Sigmoid colon (tissue), 7 donors: ENCODE data around the gene LRFN4. TPM values are rescaled to one million over a fixed set of nuclear protein-coding genes. Genes with fewer than 3 reads are reported as not detected.

Source experiments
- DNase-seq: peaks from one replicate; pipeline ENCODE4 v3.0.0-alpha.2; 2019
- H3K27ac ChIP-seq, 4 donors: fragments of 200-600 bp; sonication (generic); one replicate each; pipeline ENCODE4 v1.5.1; 2016 to 2019; ENCODE audit warnings: mild to moderate bottlenecking in 1 of 4
- H3K27me3 ChIP-seq, 3 donors: fragments of 200-600 bp; sonication (generic); one replicate each; pipeline ENCODE4 v1.5.1; 2019; ENCODE audit warnings: mild to moderate bottlenecking in 1 of 3
- H3K36me3 ChIP-seq, 4 donors: fragments of 200-600 bp; sonication (generic); one replicate each; pipeline ENCODE4 v1.5.1; 2016 to 2019
- H3K4me1 ChIP-seq, 4 donors: fragments of 200-600 bp; sonication (generic); one replicate each; pipeline ENCODE4 v1.5.1; 2017 to 2019
- H3K4me3 ChIP-seq, 4 donors: fragments of 200-600 bp; sonication (generic); one replicate each; pipeline ENCODE4 v1.5.1; 2017 to 2019; ENCODE audit warnings: mild to moderate bottlenecking in 2 of 4, moderate library complexity in 1 of 4
- H3K9me3 ChIP-seq, 4 donors: fragments of 200-600 bp in 3 of 4; sonication (generic) in 3 of 4; one replicate each; pipeline versions ENCODE4 v1.5.1 to v1.6.1; 2013 to 2019
- EP300 ChIP-seq, 4 donors: sonication (generic); formaldehyde crosslinking; IDR thresholded peaks; one replicate each; pipeline ENCODE4 v1.6.1; 2017; ENCODE audit warnings: antibody characterized with exemption in 4 of 4
- POLR2A ChIP-seq, 2 donors: fragments of 450-650 bp; IDR thresholded peaks; one replicate each; pipeline ENCODE4 v1.6.1; 2016; ENCODE audit warnings: antibody characterized with exemption in 2 of 2, mild to moderate bottlenecking in 2 of 2, moderate library complexity in 2 of 2
- POLR2AphosphoS5 ChIP-seq, 4 donors: sonication (generic); formaldehyde crosslinking; IDR thresholded peaks; one replicate each; pipeline ENCODE4 v1.6.1; 2017; ENCODE audit warnings: antibody characterized with exemption in 4 of 4
- WGBS, 2 donors: extraction: QIAGEN DNeasy Blood & Tissue Kit; methylation state at CpG; one replicate each; pipeline ENCODE4 v1.1.7; 2013; 5-methylcytosine and 5-hydroxymethylcytosine counted together
- intact Hi-C: fragments of 100-400 bp; cut with DNase I; formaldehyde crosslinking; loops from one replicate; pipeline ENCODE4 v1.15.1; 2023
- polyA plus RNA-seq, 3 donors: library from polyadenylated mRNA; stranded (reverse); fragments of 200-250 nt; gene quantifications; one replicate each; pipeline ENCODE4 v1.2.3, GENCODE V29; 2013
- total RNA-seq, 4 donors: library from RNA; depleted of rRNA; stranded (reverse); fragments of >200 nt; gene quantifications; one replicate each; pipeline ENCODE4 v1.1.0, GENCODE V29; 2016
- TF ChIP-seq, protein P1 (sequence below), 4 experiments: fragments of 450-650 bp in 3 of 4; fragments of 200-600 bp in 1 of 4; IDR thresholded peaks; one replicate each; pipeline ENCODE4 v1.5.1; 2016 to 2019; ENCODE audit warnings: antibody characterized with exemption in 4 of 4, mild to moderate bottlenecking in 3 of 4, moderate library complexity in 2 of 4
- donor health status: healthy with polysubstance abuse.
- donor health status: Bipolar disorder and iron deficiency.
- donor health status: healthy.

The LRFN4 gene
- total and polyA plus RNA-seq, 7 donors: 4.2 to 32.2 (median 4.6) TPM

DNA sequence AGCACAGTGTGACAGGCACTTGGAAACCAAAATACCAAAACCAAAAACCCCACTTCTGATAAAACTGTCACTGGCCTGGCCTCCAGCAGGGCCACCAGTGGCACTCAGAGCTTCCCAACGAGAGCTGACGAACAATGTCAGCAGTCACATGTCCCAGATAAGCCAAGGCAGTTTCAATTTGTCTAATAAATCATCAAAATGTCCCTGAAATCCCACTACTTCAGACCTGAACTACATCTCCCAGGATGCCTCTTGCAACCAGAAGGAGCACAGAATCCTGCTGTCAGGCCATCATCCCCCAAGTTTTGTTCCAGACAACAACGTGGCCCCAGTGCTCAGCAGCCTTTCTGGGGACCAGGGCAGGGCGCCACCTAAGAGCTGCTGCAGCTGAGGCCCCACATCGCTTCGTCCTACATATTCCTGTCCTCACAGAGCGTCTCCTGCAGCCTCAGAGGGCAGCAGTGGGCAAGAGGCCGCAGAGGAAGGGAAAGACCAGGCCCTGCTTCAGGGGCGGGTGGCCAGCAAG lies 25.1 kb downstream of the LRFN4 start:
- H3K36me3 ChIP-seq: no peaks in the 10 kb centered on the region
- no peaks in the 10 kb centered on the region for H3K9me3 ChIP-seq
- no peak overlapping the region for H3K4me3 ChIP-seq
- peak overlapping the region in 2 of 4 donors; percentile 12 to 35 for H3K27ac ChIP-seq
- no peak for DNase-seq
- intact Hi-C loops: loop anchor here (2.0 to 5.0 kb wide), 2 partner anchors 25 to 40 kb away; partner anchors contain the start of genes LRFN4 and RCE1
- H3K4me1 ChIP-seq: peaks cover 0 to 14% (median 9%) of the 10 kb centered on the region in 4 donors
- no peaks in the 10 kb centered on the region for H3K27me3 ChIP-seq
- 91 to 92% methylated on average over 9 of the region's 9 CpGs for WGBS, 2 donors
- TF ChIP-seq POLR2A (IDR thresholded peaks at IDR 0.05) (no peak), EP300 (IDR thresholded peaks at IDR 0.05) (no peak), POLR2AphosphoS5 (IDR thresholded peaks at IDR 0.05) (no peak)
- TF ChIP-seq, protein P1, sequence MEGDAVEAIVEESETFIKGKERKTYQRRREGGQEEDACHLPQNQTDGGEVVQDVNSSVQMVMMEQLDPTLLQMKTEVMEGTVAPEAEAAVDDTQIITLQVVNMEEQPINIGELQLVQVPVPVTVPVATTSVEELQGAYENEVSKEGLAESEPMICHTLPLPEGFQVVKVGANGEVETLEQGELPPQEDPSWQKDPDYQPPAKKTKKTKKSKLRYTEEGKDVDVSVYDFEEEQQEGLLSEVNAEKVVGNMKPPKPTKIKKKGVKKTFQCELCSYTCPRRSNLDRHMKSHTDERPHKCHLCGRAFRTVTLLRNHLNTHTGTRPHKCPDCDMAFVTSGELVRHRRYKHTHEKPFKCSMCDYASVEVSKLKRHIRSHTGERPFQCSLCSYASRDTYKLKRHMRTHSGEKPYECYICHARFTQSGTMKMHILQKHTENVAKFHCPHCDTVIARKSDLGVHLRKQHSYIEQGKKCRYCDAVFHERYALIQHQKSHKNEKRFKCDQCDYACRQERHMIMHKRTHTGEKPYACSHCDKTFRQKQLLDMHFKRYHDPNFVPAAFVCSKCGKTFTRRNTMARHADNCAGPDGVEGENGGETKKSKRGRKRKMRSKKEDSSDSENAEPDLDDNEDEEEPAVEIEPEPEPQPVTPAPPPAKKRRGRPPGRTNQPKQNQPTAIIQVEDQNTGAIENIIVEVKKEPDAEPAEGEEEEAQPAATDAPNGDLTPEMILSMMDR (IDR thresholded peaks at IDR 0.05): no peak

DNA sequence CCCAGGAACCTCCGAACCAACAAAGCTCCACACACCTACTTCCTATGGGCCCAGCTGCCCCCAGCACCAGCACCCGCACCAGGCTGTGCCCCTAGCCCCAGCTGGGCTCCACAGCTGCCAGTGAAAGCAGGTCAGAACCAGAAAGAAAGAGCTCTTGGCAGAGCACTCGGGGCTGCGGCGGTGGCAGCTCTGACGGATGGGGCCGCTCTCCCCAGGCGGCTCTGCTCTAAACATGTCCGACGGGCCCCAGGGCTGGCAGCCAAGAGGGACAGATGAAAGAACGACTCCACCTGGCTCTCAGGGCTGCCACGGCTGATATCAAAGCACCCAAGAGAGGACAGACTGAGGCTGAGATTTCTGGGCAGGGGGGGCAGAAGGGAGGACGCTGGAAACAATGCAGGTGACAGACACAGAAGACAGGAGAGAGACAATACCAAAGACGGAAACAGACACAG lies 25.7 kb downstream of the LRFN4 start:
- 43 to 77% methylated on average over 14 of the region's 14 CpGs for WGBS, 2 donors
- peak overlapping the region in 3 of 4 donors; percentile 28 to 46 (median 37) for H3K4me3 ChIP-seq
- peaks cover 0 to 14% (median 9%) of the 10 kb centered on the region in 4 donors for H3K4me1 ChIP-seq
- no peaks in the 10 kb centered on the region for H3K27me3 ChIP-seq
- H3K9me3 ChIP-seq: no peaks in the 10 kb centered on the region
- no peaks in the 10 kb centered on the region for H3K36me3 ChIP-seq
- intact Hi-C loops: loop anchor here (1.0 to 5.0 kb wide), 3 partner anchors 26 to 188 kb away; partner anchors contain the start of genes LRFN4 and RCE1
- DNase-seq: no peak
- H3K27ac ChIP-seq: peak overlapping the region in 3 of 4 donors; percentile 12 to 42 (median 35)
- TF ChIP-seq POLR2AphosphoS5 (IDR thresholded peaks at IDR 0.05) (no peak), POLR2A (IDR thresholded peaks at IDR 0.05) (no peak)
- TF ChIP-seq, protein P1 (IDR thresholded peaks at IDR 0.05): no peak

DNA sequence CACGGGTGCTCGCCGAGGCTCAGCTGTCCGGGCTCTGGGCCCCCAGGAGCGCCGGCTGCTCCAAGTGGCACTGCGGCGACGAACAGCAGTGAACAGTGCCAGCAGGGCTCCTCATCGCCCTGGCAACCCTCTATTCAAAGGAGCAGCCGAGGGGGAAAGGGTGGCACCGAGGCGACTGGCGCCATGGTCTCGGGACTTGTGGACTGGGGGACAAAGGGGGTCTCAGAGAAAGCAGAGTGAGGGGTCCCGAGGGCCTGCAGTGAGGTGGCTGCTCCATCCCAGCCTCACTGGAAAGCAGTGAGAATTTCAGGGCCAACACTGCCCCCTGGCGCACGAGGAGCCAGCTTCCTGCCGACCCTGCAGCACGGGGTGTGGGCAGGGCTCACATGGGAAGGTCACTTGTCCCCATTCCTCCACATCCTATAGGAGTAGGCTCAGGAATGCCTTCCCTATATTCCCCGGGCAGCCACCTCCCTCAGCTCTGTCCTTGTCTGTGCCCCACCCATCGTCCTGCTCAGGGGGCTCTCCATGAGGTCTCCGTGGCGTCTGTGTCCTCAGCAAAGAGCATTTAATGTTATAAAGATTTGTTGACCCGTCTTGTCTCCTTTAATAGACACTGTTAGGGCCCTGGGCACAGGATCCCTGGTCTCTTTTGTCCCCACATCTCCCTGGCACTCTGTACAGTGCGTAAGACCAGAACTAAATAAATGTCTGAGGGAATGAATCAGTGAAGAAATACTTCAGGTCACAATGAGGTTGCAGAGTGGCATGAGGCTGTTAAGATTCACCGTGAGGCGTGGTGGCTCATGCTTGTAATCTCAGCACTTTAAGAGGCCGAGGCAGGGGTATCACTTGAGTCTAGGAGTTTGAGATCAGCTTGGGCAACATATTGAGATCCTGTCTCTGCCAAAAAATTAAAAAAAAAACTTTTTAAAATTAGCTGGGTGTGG lies 26.4 kb downstream of the LRFN4 start:
- DNase-seq: peak; percentile 82
- TF ChIP-seq POLR2AphosphoS5 (IDR thresholded peaks at IDR 0.05) (no peak), EP300 (IDR thresholded peaks at IDR 0.05) (no peak)
- TF ChIP-seq, protein P1 (IDR thresholded peaks at IDR 0.05): peak; percentile 56 to 79 (median 70)
- H3K9me3 ChIP-seq: no peaks in the 10 kb centered on the region
- H3K36me3 ChIP-seq: no peaks in the 10 kb centered on the region
- H3K27ac ChIP-seq: peak overlapping the region in 3 of 4 donors; percentile 12 to 42 (median 35)
- H3K4me3 ChIP-seq: peak overlapping the region in 3 of 4 donors; percentile 28 to 46 (median 37)
- no peaks in the 10 kb centered on the region for H3K27me3 ChIP-seq
- peaks cover 0 to 14% (median 9%) of the 10 kb centered on the region in 4 donors for H3K4me1 ChIP-seq
- 21 to 58% methylated on average over 29 of the region's 29 CpGs for WGBS, 2 donors
- intact Hi-C loops: loop anchor here (1.0 to 5.0 kb wide), 3 partner anchors 26 to 189 kb away; partner anchors contain the start of genes LRFN4 and RCE1

DNA sequence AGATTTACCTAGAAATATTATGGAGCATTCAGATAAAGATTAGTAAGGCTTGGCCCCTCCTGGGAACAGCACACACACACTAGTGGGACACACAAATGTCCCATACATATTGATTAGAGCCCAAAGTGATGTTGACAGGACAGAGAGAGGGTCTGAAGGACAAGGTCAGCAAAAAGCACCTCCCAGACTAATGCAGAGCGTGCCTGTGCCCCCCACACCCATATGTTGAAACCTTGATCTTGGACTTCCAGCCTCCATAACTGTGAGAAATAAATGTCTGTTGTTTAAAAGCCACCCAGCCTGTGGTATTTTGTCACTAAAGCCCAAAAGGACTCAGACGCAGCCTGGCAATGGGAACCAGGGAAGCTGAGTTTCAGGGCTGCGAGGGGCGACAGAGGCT lies 27.6 kb downstream of the LRFN4 start:
- peaks cover 0 to 14% (median 9%) of the 10 kb centered on the region in 4 donors for H3K4me1 ChIP-seq
- no peaks in the 10 kb centered on the region for H3K9me3 ChIP-seq
- TF ChIP-seq POLR2A (IDR thresholded peaks at IDR 0.05) (no peak), POLR2AphosphoS5 (IDR thresholded peaks at IDR 0.05) (no peak), EP300 (IDR thresholded peaks at IDR 0.05) (no peak)
- TF ChIP-seq, protein P1 (IDR thresholded peaks at IDR 0.05): no peak
- H3K4me3 ChIP-seq: no peak overlapping the region
- DNase-seq: no peak
- H3K27me3 ChIP-seq: no peaks in the 10 kb centered on the region
- H3K36me3 ChIP-seq: no peaks in the 10 kb centered on the region
- no peak overlapping the region for H3K27ac ChIP-seq
- intact Hi-C loops: loop anchor here (5.0 kb wide), 1 partner anchor 42 kb away; the partner anchor contains the start of gene RCE1
- 96 to 97% methylated on average over 4 of the region's 4 CpGs for WGBS, 2 donors
